ENCODE measurements around the gene TAF1D.
"Not testable (repeated sequence)": the region's sequence is repeated elsewhere in the genome, so short reads cannot be mapped to it uniquely, and the experiment has no call there.

The TAF1D gene

DNA sequence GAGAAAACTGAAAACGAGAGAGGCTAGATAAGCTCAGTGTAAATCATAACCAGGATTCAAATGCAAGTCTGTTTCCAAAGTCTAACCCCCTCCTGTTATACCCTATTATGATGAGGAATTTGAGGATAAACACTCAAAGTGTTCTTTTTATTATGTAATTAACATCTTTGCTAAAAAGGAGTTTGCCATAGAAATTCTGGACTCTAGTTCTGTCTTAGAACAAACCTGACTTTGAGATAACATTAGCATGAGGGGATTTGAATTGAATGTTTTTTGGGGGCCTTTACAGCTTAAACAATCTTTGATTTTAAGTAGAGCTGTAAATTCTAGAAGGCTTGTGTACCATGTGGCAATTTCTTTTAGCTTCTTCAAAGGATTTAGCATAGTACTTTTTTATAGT is 9.7 kb upstream of the TAF1D start:
- DNase-seq (ENCODE audit: low read depth in 1 of 2, low spot score in 1 of 2): no peak

DNA sequence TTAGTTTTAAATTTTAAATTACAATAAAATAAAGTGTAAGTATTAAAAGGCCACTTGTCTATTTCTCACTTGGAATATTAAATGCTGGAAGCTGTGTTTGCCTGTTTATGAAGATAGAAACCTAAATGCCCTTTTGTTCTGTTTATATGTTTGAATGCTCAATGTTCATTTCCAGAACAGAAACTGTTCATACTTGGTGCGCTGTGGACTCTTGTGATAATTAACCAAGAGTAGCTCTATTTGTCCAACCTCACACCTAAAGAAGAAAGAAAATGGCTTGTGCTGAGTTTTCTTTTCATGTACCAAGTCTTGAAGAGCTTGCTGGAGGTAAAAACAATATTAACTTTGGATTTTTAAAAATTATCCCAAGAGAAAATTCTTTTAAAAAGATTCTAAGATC is 5.8 kb upstream of the TAF1D start:
- no peak for DNase-seq (ENCODE audit: low read depth in 1 of 2, low spot score in 1 of 2)

DNA sequence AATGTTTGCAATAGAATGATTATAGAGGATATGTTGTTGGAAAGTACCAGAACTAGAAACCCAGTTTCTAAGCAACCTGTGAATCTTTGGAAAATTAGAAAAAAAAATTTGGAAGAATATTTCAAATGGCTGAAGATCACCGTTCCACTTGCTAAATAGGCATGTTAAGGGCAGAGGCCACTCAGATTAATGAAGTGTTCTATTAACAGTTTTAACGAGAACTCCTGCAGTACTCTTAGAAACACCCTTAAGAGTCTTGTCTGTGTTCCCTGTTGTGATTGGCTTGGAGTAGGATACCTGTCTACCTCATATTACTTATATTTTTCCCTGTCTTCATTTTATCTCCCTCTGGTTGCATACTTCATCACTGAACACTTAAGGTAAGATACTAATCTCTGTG is 4.8 kb upstream of the TAF1D start:
- DNase-seq (ENCODE audit: low read depth in 1 of 2, low spot score in 1 of 2): no peak

DNA sequence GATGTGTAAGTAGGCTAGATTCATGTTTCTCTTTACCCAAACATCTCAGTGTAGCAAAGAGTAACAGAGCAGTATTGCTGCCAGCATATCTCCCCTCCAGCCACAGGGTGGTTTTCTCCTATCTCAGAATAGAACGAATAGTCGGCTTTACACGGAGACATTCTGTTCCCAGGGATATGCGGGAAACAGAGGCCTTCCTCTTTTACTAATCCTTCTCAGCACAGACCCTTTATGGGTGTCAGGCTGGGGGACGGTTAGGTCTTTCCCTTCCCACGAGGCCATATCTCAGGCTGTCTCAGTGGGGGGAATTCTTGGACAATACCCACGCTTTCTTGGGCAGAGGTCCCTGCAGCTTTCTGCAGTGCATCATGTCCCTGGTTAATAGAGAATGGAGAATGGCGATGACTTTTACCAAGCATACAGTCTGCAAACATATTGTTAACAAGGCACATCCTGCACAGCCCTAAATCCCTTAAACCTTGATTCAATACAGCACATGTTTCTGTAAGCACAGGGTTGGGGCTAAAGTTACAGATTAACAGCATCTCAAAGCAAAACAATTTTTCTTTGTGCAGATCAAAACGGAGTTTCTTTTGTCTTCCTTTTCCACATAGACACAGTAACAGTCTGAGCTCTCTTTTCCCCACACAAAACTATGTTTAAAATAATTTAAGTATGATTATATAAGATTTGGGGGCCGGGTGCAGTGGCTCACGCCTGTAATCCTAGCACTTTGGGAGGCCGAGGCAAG is 3.9 kb upstream of the TAF1D start:
- not testable (repeated sequence) for DNase-seq (ENCODE audit: low read depth in 1 of 2, low spot score in 1 of 2)

DNA sequence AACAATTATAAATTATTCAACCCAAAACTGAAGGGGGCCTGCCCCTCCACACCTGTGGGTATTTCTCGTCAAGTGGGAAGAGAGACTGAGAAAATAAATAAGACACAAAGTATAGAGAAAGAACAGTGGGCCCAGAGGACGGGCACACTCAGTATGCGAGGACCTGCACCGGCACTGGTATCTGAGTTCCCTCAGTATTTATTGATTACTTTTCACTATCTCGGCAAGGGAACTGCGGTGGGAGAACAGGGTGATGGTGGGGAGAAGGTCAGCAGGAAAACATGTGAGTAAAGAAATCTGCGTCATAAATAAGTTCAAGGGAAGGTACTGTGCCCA is 3.3 kb upstream of the TAF1D start:
- no peak for DNase-seq (ENCODE audit: low read depth in 1 of 2, low spot score in 1 of 2)

DNA sequence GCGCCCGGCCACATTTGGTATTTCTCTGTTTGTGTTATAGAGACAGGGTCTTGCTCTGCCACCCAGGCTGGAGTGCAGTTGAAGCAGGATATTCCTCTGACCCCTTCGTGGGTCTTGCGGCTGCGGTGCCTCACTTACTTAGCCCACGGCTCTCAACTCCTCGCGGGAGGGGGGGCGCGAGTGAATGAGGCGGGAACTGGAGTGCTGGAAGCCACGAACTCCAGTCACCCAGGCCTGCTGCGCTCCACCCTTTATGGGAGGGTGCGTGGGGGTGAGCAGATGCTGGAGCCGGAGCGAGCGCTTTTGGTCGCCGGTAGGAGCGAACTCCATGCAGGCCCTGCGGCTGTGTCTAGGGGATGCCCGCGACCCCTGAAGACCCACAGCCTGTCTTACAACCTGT is 2.0 kb upstream of the TAF1D start:
- DNase-seq (ENCODE audit: low read depth in 1 of 2, low spot score in 1 of 2): no peak

DNA sequence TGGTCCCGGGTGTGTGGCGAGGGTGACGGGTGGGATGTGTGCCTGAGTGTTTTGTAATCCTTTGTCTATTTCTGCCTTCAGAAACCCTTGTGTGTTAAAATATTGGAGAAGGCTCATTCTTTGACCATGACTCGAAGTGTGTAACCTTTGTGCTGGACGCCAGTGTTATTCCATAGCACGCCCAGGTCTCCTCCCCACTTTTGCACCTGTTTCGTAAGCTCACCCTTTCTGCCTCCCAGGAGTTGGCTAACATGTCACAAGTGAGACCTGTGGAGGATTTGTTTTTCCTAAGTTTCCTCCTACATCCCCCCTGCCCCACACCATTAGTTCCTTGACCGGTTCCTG is 559 bp upstream of the TAF1D start:
- DNase-seq (ENCODE audit: low read depth in 1 of 2, low spot score in 1 of 2): no peak

DNA sequence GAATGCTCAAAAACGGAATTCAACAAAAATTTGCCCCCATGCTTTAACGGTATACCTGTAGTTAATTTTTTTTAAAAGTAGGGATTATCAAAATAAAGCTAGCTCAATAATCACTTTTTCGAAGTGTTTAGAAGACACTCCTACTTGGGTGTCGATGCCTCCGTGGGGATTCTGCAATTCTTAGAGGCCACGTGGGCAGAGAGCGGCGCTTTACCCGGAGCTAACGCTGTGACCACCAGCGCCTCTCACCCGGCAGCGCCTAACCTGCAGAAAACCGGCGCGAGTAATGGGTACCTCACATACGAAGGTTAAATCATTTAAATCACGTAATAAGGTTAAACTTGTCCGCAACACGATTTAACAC is 583 bp downstream of the TAF1D start:
- peak; percentile 49 to 63 for DNase-seq (ENCODE audit: low read depth in 1 of 2, low spot score in 1 of 2)

DNA sequence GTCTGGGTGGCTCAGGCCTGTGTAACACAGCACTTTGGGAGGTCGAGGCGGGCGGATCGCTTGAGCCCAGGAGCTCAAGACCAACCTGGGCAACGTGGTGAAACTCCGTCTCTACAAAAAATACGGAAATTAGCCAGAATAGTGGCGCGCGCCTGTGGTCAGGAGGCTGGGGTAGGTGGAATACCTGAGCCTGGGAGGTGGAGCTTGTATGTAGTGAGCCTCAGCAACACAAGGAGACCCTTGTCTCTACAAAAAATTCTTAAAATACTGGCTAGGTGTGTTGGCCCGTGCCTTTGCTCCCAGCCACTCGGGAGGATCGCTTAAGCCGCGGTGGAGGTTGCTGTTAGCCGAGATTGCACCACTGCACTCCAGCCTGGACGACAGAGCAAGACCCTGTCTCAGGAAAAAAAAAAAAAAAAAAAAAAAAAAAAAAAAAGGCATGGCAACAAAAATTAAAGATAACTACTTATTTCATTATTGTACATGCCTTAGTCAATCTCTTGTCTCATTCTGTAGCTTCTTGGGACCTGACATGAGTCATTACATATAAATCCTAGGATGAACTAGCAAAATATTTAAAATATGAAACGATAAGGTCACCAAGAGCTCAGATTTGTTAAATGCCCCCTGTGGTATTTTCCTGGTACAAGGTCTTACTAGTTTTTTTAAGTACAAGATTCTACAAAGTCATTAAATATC is 1.1 kb downstream of the TAF1D start:
- peak; percentile 27 to 37 for DNase-seq (ENCODE audit: low read depth in 1 of 2, low spot score in 1 of 2)

DNA sequence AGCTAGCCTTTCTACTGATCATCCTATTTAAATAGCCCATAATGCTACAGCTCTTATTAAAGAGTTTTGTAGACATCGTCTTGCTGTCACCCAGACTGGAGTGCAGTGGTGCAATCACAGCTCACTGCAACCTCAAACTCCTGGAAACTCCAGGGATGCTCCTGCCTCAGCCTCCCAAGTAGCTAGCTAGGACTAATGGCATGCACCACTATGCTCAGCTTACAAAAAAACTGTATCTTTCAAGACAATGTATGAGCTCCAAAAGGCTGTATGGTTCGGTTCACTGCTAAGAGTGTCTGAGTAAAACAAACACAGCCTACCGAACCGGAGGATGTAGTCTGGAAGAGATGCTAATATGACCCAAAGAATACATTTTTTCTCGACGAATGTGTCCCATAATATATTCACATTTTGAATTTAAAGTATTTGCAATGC is 2.6 kb downstream of the TAF1D start:
- DNase-seq (ENCODE audit: low read depth in 1 of 2, low spot score in 1 of 2): no peak

DNA sequence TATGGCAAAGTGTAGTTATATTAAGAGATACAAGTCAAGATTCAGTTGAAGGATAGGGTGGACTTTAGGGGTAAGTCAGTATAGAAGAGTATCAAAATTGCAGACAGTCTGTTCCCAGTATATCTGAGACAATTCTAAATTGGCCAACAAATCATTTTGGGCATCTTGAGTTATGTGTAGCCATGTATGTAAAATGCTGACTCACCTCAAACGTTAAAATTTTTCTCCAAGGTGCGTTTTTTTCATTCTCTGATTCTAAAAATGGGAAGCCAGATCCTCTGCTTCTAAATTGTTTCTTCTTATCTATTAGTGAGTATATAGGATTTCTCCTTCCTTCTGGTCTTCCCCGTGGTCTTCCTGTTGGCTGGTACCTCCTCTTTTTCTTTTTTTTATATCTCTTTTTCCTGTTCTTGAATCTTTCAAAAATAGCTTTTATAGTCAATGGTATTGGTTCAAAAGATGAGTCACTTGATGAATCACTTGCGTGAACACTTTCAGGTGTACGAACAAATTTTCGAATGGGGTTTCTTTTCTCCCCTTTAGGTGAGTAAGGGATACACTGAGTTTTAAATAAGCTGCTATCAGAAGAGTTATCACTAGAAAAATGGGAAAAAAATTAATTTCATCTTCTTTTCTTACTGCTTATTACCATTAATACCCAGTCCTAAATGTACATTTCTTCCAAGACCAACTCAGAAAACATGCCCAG is 3.2 kb downstream of the TAF1D start:
- DNase-seq (ENCODE audit: low read depth in 1 of 2, low spot score in 1 of 2): peak in 1 of 2 donors; percentile 37

DNA sequence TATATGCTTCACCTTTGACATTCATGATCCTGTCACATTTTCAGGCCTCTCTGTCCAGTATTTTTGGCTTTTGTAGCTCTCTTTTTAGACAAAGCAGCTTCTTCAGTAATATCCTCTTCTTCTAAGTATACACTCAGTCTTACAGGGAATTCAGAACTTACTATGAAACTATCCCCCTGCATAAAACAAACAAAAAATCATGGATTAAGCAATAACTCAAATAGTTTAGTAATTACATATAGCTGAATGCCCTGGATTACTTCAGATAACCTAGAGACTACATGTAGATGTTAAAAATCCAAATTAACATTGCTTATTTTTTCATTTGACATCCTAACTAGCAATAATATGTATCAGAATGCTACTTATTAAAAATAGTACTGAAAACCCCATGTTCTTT is 5.2 kb downstream of the TAF1D start:
- DNase-seq (ENCODE audit: low read depth in 1 of 2, low spot score in 1 of 2): no peak

DNA sequence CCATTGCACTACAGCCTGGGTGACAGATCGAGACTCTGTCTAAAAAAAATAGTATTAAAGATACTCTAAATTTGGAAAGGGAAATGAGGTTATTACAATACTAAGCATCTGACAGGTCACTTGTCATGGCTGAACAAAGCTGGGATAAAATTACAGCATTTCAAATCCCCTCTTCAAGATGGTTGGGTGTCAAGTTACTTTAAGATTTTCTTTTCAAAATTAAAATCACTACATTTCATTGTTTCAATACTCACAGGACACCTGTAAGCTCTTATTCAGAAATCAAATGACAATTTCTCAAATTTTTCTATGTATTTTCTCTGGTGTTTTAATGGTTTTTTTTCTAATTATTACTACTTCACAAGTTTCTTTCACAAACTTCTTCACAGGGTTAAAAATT is 5.7 kb downstream of the TAF1D start:
- DNase-seq (ENCODE audit: low read depth in 1 of 2, low spot score in 1 of 2): no peak

DNA sequence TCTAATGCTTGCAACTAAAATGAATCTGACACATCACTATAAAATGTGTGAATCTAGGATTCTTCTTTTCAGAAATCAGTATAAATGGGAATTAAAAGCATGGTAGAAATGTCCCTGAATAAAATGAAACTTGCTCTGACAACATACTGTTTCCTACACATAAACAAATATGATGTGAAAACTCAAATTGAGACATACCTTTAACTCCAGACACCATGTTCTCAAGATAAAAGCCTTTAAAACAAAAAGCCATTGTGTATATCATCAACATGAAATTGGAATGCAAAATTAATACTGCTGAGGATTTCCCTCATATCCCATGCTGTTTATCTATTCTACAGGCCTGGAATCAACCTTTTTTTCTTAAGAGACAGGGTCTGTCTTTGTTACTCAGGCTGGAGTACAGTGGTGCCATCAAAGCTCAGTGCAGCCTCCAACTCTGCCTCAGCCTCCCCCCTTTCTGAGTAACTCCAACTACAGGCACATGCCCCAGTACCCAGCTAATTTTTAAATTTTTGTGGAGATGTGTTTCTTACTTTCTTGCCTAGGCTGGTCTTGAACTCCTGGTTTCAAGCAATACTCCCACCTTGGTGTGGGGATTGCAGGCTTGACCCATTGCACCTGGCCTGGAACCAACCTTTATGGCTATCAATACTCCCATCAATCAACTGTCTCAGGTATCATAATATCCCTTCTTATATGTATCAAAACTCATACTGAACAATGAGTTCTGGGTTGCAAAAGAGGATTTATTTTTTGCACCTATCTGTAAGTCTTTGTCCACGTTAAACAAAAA is 6.7 kb downstream of the TAF1D start:
- DNase-seq (ENCODE audit: low read depth in 1 of 2, low spot score in 1 of 2): no peak

DNA sequence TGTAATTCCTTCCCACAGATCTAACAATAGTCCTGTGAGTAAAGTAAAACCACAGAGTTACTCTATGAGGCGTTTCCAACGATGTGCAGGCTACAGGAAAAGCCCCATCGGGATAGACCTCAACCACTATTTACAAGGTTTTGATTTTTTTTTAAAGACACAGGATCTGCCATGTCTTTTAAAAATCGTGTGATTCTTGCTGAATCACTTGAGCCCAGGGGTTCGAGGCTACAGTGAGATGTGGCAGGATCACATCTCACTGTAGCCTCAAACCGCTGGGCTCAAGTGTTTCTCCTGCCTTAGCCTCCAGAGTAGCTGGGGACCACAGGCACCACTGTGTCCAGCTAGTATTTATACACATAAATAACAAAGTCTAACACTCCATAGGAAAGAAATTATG is 7.8 kb downstream of the TAF1D start:
- DNase-seq (ENCODE audit: low read depth in 1 of 2, low spot score in 1 of 2): no peak

DNA sequence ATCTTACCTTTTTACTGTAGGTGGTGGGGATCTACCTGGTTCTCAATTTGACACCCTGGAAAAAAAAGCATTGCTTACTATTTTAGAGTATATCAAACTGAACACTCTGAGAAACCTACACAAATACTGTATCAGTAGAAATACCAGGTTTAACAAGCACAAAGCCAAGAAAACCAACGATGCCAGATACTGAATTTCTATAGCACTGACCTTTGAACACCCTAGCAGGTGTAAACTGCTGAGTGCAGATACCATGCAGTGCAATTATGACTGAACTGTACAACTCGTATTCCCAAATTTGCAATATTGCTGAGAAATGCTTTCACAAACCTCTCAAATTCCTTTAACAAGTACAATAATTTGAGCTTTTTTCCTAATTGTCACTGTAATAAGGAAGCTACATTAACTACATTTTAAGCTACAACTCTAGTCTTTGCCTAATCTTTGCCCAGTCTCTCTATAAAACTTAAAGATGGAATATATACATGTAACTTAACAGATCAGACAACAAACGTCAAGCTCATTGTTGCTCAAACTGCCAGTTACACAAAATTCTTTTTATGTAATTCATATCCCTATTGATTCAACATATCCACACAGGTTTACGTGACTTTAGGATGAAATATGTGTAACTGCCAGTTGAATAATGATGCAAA is 8.9 kb downstream of the TAF1D start:
- DNase-seq (ENCODE audit: low read depth in 1 of 2, low spot score in 1 of 2): no peak

DNA sequence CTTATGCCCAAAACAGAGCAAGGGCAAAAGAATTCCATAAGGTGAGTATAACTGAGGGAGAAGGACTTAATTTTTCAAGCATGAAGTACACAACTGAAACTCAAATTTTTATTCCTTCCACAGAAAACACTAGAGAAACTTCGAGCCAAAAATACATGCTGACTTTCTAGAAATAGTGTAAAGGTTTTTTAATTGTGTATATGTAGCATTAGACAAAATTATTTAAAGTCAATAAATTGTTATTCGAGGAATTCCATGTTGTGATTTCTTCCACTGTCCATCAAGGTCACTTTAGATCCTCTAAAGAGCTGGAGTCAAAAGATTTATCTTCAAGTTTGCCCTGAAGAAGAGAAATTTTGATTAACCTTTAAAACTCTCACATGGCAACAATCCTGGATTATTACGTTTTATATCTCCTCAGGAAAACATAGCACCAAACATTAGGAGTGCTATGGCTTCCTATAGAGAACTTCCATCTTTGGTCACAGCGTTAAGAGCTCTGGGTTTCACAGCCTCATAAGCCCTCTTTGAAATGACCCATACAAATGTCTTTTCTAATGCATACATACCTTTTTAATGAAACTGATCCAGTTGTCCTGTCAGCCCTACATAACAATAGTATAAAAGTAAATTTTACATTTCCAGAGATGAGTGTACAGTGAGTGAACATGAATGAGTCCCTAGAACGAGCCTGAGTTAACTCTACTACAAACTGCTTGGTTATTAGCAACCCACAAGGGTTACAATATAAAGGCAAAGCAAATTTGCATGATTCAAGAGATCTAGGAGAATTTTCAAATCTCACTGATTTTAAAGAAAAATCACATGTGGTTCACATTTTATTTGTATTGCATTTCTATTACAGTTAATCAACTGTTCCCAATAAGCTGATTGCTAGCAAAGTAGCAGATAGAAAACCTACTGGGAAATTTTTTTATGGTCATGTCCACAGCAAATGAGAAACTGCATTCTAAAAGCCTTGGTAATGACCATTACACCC is 10.9 kb downstream of the TAF1D start:
- no peak for DNase-seq (ENCODE audit: low read depth in 1 of 2, low spot score in 1 of 2)

DNA sequence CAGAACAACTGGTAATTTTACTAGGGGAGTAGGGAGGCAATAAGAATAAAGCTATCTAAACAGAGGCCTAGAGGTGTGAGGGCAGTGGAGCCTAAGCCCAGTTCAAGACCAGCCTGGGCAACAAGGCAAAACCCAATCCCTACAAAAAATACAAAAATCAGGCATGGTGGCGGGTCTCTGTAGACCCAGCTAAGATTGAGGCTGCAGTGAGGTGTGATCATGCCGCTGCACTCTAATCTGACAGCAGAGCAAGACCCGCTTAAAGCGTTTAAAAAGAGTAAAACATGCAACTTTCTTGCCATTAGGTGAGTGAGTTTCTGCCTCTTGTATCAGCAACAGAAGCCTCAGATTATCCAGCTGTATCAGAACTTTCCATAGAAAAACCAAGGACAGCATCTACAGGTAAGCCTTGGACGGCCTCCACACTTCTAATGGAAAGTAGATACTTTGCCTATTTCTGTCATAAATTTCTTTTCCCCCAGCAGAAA is 12.1 kb downstream of the TAF1D start:
- DNase-seq (ENCODE audit: low read depth in 1 of 2, low spot score in 1 of 2): no peak

DNA sequence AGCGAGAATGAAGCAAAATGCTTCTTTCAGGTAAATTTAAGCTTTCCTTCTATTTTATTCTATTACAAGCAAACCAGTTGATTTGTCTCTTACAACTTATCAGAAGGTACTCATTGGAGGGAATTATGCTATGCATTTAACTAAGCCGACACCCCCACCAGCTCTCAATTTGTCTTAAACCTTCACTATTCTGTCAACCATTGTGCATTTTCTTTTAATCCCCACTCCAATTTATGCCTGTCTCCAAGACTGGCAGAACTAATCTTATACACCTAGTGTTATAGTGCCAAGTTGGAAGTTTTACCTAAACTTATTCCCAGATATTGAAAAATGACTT is 12.5 kb downstream of the TAF1D start:
- no peak for DNase-seq (ENCODE audit: low read depth in 1 of 2, low spot score in 1 of 2)
